GM23338 (cell line): ENCODE data around the gene NABP1. TPM values are rescaled to one million over a fixed set of nuclear protein-coding genes. Genes with fewer than 3 reads are reported as not detected.

Source experiments
- ATAC-seq: fragments of 200-7000 bp; cut with Tn5 transposase; 3 replicates; pipeline ENCODE4 v1.9.1; 2020
- DNase-seq: peaks from one replicate; pipeline ENCODE4 v3.0.0-alpha.2; 2015; ENCODE audit warnings: low spot score
- H2AFZ ChIP-seq: fragments of 200-600 bp; sonication (generic); 2 replicates; pipeline ENCODE4 v1.8.0; 2016; ENCODE audit warnings: antibody characterized with exemption, mild to moderate bottlenecking, moderate library complexity
- H3F3A ChIP-seq: fragments of 200-600 bp; sonication (generic); replicated peaks from 2 replicates; pipeline ENCODE4 v1.8.0; 2017; ENCODE audit warnings: antibody characterized with exemption, mixed run types, low read depth
- H3K27ac ChIP-seq: fragments of 200-600 bp; sonication (generic); 2 replicates; pipeline ENCODE4 v1.6.1; 2016; ENCODE audit warnings: low read depth
- H3K27me3 ChIP-seq: fragments of 200-600 bp; sonication (generic); 2 replicates; pipeline ENCODE4 v1.8.0; 2016; ENCODE audit warnings: mild to moderate bottlenecking, mixed run types, moderate library complexity; ENCODE audit not compliant: insufficient read depth
- H3K36me3 ChIP-seq: fragments of 200-600 bp; sonication (generic); 2 replicates; pipeline ENCODE4 v1.8.0; 2016; ENCODE audit warnings: mild to moderate bottlenecking; ENCODE audit not compliant: insufficient read depth
- H3K4me1 ChIP-seq: fragments of 200-600 bp; sonication (generic); 2 replicates; pipeline ENCODE4 v1.8.0; 2016; ENCODE audit warnings: mild to moderate bottlenecking, moderate library complexity; ENCODE audit not compliant: insufficient read depth
- H3K4me2 ChIP-seq: fragments of 200-600 bp; sonication (generic); 2 replicates; pipeline ENCODE4 v1.7.1; 2017; ENCODE audit warnings: mixed run types
- H3K4me3 ChIP-seq: fragments of 200-600 bp; sonication (generic); 2 replicates; pipeline ENCODE4 v1.6.1; 2016; ENCODE audit warnings: mixed run types
- H3K79me2 ChIP-seq: fragments of 200-600 bp; sonication (generic); replicated peaks from 2 replicates; pipeline ENCODE4 v1.8.0; 2017; ENCODE audit warnings: mild to moderate bottlenecking; ENCODE audit not compliant: insufficient read depth
- H3K9me2 ChIP-seq: fragments of 200-600 bp; sonication (generic); 2 replicates; pipeline ENCODE4 v1.8.0; 2017; ENCODE audit not compliant: insufficient read depth
- H4K20me1 ChIP-seq: fragments of 200-600 bp; sonication (generic); replicated peaks from 2 replicates; pipeline ENCODE4 v1.8.0; 2017; ENCODE audit warnings: mild to moderate bottlenecking; ENCODE audit not compliant: insufficient read depth
- H3K27ac Mint-ChIP-seq: 2 replicates; pipeline ENCODE4 v1.8.0; 2020; ENCODE audit warnings: inconsistent platforms, mild to moderate bottlenecking, moderate library complexity, mixed read lengths
- H3K27me3 Mint-ChIP-seq: 3 replicates; pipeline ENCODE4 v1.8.0; 2022; ENCODE audit warnings: low read depth, mild to moderate bottlenecking, moderate library complexity, mixed read lengths, inconsistent platforms; ENCODE audit not compliant: insufficient read depth, poor library complexity
- H3K36me3 Mint-ChIP-seq: 3 replicates; pipeline ENCODE4 v1.8.0; 2021; ENCODE audit warnings: low read depth, mild to moderate bottlenecking, inconsistent platforms, moderate library complexity, mixed read lengths
- H3K4me1 Mint-ChIP-seq: 3 replicates; pipeline ENCODE4 v1.8.0; 2020; ENCODE audit warnings: mild to moderate bottlenecking, inconsistent platforms, mixed read lengths
- H3K4me3 Mint-ChIP-seq: 3 replicates; pipeline ENCODE4 v1.8.0; 2021; ENCODE audit warnings: moderate library complexity, mild to moderate bottlenecking, inconsistent platforms, mixed read lengths
- H3K9me3 Mint-ChIP-seq: 3 replicates; pipeline ENCODE4 v1.8.0; 2020; ENCODE audit warnings: moderate library complexity, mild to moderate bottlenecking, inconsistent platforms, mixed read lengths
- CREB1 ChIP-seq: fragments of 250-450 bp; sonication (Bioruptor Pico); IDR thresholded peaks from 2 replicates; pipeline ENCODE4 v1.5.0; 2020; ENCODE audit warnings: low read depth, mild to moderate bottlenecking, moderate library complexity
- CTCF ChIP-seq, 2 experiments: fragments of 200-600 bp in 1 of 2; sonication (generic) in 1 of 2; conservative IDR thresholded peaks; 2 replicates each; pipeline versions ENCODE4 v1.5.1 to v1.6.1; 2016 to 2017; ENCODE audit warnings: antibody characterized with exemption in 2 of 2, low read depth in 2 of 2, mild to moderate bottlenecking in 2 of 2, moderate library complexity in 1 of 2
- ETS1 ChIP-seq: IDR thresholded peaks from 2 replicates; pipeline ENCODE4 v1.6.1; 2016; ENCODE audit warnings: antibody characterized with exemption
- EZH2 ChIP-seq: fragments of 200-600 bp; sonication (generic); IDR thresholded peaks from one replicate; pipeline ENCODE4 v1.8.0; 2017; ENCODE audit warnings: antibody characterized with exemption, mild to moderate bottlenecking, low read depth; ENCODE audit not compliant: unreplicated experiment
- EZH2phosphoT487 ChIP-seq: fragments of 200-600 bp; sonication (generic); IDR thresholded peaks from one replicate; pipeline ENCODE4 v1.8.1; 2018; ENCODE audit warnings: antibody characterized with exemption; ENCODE audit not compliant: unreplicated experiment
- JUNB ChIP-seq: IDR thresholded peaks from one replicate; pipeline ENCODE4 v1.6.1; 2016; ENCODE audit warnings: antibody characterized with exemption; ENCODE audit not compliant: unreplicated experiment
- NANOG ChIP-seq: IDR thresholded peaks from 2 replicates; pipeline ENCODE4 v1.6.1; 2016; ENCODE audit warnings: antibody characterized with exemption, borderline replicate concordance
- POLR2AphosphoS5 ChIP-seq: IDR thresholded peaks from 2 replicates; pipeline ENCODE4 v1.6.1; 2016; ENCODE audit warnings: antibody characterized with exemption, low read depth
- REST ChIP-seq: IDR thresholded peaks from one replicate; pipeline ENCODE4 v1.6.1; 2018; ENCODE audit warnings: antibody characterized with exemption; ENCODE audit not compliant: unreplicated experiment
- STAT1 ChIP-seq: IDR thresholded peaks from one replicate; pipeline ENCODE4 v1.6.1; 2016; ENCODE audit warnings: antibody characterized with exemption; ENCODE audit not compliant: unreplicated experiment
- ZNF114 ChIP-seq: fragments of 250-450 bp; sonication (Bioruptor Pico); IDR thresholded peaks from 2 replicates; pipeline ENCODE4 v1.5.0; 2020; ENCODE audit warnings: mild to moderate bottlenecking, moderate library complexity
- ZNF331 ChIP-seq: fragments of 250-450 bp; sonication (Bioruptor Pico); IDR thresholded peaks from 2 replicates; pipeline ENCODE4 v1.5.0; 2020; ENCODE audit warnings: low read depth, mild to moderate bottlenecking, moderate library complexity
- polyA plus RNA-seq: library from polyadenylated mRNA; unstranded; fragments of >200 nt; fragmentation: Nextera tagmentation; extraction: Ambion mirVana; gene quantifications from 2 replicates; pipeline ENCODE4 v1.2.1, GENCODE V29; 2016
- total RNA-seq: library from RNA; depleted of rRNA; stranded (reverse); fragments of >200 nt; shearing (Covaris generic); gene quantifications from 2 replicates; pipeline ENCODE4 v1.2.3, GENCODE V29; 2014

The NABP1 gene
- total and polyA plus RNA-seq, 2 experiments from 2014 or later: 5.2 to 5.6 TPM

GRCh38 chr2:191707542-191707941 is 29.6 kb downstream of the NABP1 start (continued):
- TF ChIP-seq REST (no peak), ZNF331 (CRISPR knock-in tag) (no peak), STAT1 (no peak), CTCF (conservative IDR thresholded peaks at IDR 0.05; ENCODE audit: low read depth in 2 of 2) (no peak)

- DNase-seq: no peak
- TF ChIP-seq ZNF114 (CRISPR knock-in tag) (no peak), POLR2AphosphoS5 (no peak), ZNF331 (CRISPR knock-in tag) (no peak), EZH2 (no peak), EZH2phosphoT487 (no peak), STAT1 (no peak), NANOG (no peak), ETS1 (no peak), CREB1 (no peak), CTCF (conservative IDR thresholded peaks at IDR 0.05; ENCODE audit: low read depth in 2 of 2) (no peak), JUNB (no peak), REST (no peak)
Measured at GRCh38 chr2:191710411-191710900, 32.5 kb downstream of the NABP1 start.

More at GRCh38 chr2:191710411-191710900, 32.5 kb downstream of the NABP1 start:
- H3K4me1 ChIP-seq: peaks cover 5% of the 10 kb centered on the region; the same call in 1 of the 2 replicates
- no peaks in the 10 kb centered on the region for H4K20me1 ChIP-seq
- H3K4me2 ChIP-seq: no peak overlapping the region
- no peak for ATAC-seq
- no peak overlapping the region for H3K4me3 Mint-ChIP-seq
- H2AFZ ChIP-seq: no peak overlapping the region
- H3K36me3 Mint-ChIP-seq: no peaks in the 10 kb centered on the region
- no peaks in the 10 kb centered on the region for H3K27me3 ChIP-seq
- H3K27ac ChIP-seq: no peak overlapping the region
- no peak overlapping the region for H3K4me3 ChIP-seq
- no peak overlapping the region for H3K27ac Mint-ChIP-seq
- H3K4me1 Mint-ChIP-seq: peaks cover 6% of the 10 kb centered on the region
- H3K9me2 ChIP-seq: no peaks in the 10 kb centered on the region; the same call in 1 of the 2 replicates
- no peaks in the 10 kb centered on the region for H3F3A ChIP-seq
- no peaks in the 10 kb centered on the region for H3K36me3 ChIP-seq
- no peaks in the 10 kb centered on the region for H3K9me3 Mint-ChIP-seq
- no peaks in the 10 kb centered on the region for H3K79me2 ChIP-seq
- H3K27me3 Mint-ChIP-seq: peaks cover 1% of the 10 kb centered on the region
